Gastroesophageal sphincter (tissue), 4 donors: ENCODE data around the gene NMUR2. TPM values are rescaled to one million over a fixed set of nuclear protein-coding genes. Genes with fewer than 3 reads are reported as not detected.

Experiments
- ATAC-seq: fragments of 150-250 bp; one replicate; pipeline ENCODE4 v1.9.1; 2016; ENCODE audit warnings: mild to moderate bottlenecking, moderate library complexity
- H3K27ac ChIP-seq, 4 donors: fragments of 200-600 bp; sonication (generic) in 3 of 4; 1 replicate in 3 of 4; 2 replicates in 1 of 4; pipeline ENCODE4 v1.5.1; 2016 to 2019
- H3K27me3 ChIP-seq: fragments of 200-600 bp; sonication (generic); one replicate; pipeline ENCODE4 v1.5.1; 2019
- H3K36me3 ChIP-seq, 2 donors: fragments of 200-600 bp; sonication (generic); one replicate each; pipeline ENCODE4 v1.5.1; 2019; ENCODE audit warnings: control low read depth in 1 of 2
- H3K4me1 ChIP-seq, 3 donors: fragments of 200-600 bp; sonication (generic); 1 replicate in 2 of 3; 2 replicates in 1 of 3; pipeline ENCODE4 v1.5.1; 2016 to 2019; ENCODE audit warnings: control low read depth in 2 of 3
- H3K4me3 ChIP-seq, 2 donors: fragments of 200-600 bp; sonication (generic); one replicate each; pipeline ENCODE4 v1.5.1; 2019; ENCODE audit warnings: mild to moderate bottlenecking in 1 of 2, moderate library complexity in 1 of 2
- H3K9me3 ChIP-seq, 3 donors: fragments of 200-600 bp; sonication (generic); one replicate each; pipeline ENCODE4 v1.5.1; 2017 to 2019; ENCODE audit warnings: control low read depth in 2 of 3
- CTCF ChIP-seq, 4 experiments: fragments of 200-600 bp in 2 of 4; fragments of 450-650 bp in 2 of 4; sonication (generic) in 1 of 4; IDR thresholded peaks; one replicate each; pipeline ENCODE4 v1.5.1; 2017 to 2019; ENCODE audit warnings: antibody characterized with exemption in 4 of 4, mild to moderate bottlenecking in 2 of 4, moderate library complexity in 2 of 4
- EP300 ChIP-seq: sonication (generic); formaldehyde crosslinking; IDR thresholded peaks from one replicate; pipeline ENCODE4 v1.6.1; 2017; ENCODE audit warnings: antibody characterized with exemption, mild to moderate bottlenecking
- POLR2A ChIP-seq, 2 donors: fragments of 450-650 bp; IDR thresholded peaks; one replicate each; pipeline ENCODE4 v1.6.1; 2017; ENCODE audit warnings: antibody characterized with exemption in 2 of 2, mild to moderate bottlenecking in 2 of 2, moderate library complexity in 1 of 2
- POLR2AphosphoS5 ChIP-seq: sonication (generic); formaldehyde crosslinking; IDR thresholded peaks from one replicate; pipeline ENCODE4 v1.6.1; 2017; ENCODE audit warnings: antibody characterized with exemption
- WGBS, 2 donors: methylation state at CpG; one replicate each; pipeline ENCODE4 v1.1.5; 2018; ENCODE audit warnings: low coverage in 1 of 2; 5-methylcytosine and 5-hydroxymethylcytosine counted together
- total RNA-seq, 4 donors: library from RNA; depleted of rRNA; stranded (reverse); fragments of >200 nt; gene quantifications; one replicate each; pipeline ENCODE4 v1.1.0, GENCODE V29; 2016

The NMUR2 gene
- total RNA-seq, 4 donors from 2014 or later, result not detected

- Histone ChIP-seq H3K9me3 (no peaks in the 10 kb centered on the region), H3K36me3 (no peaks in the 10 kb centered on the region), H3K27me3 (no peaks in the 10 kb centered on the region), H3K4me1 (no peaks in the 10 kb centered on the region), H3K27ac (no peak overlapping the region), H3K4me3 (no peak overlapping the region)
- no peak for ATAC-seq
- TF ChIP-seq CTCF (IDR thresholded peaks at IDR 0.05) (no peak), EP300 (no peak), POLR2AphosphoS5 (no peak), POLR2A (IDR thresholded peaks at IDR 0.05) (no peak)
These were observed 40.2 kb downstream of the NMUR2 start for GRCh38 chr5:152364899-152365298.

GRCh38 chr5:152364172-152364571, 40.9 kb downstream of the NMUR2 start:
- ATAC-seq, result no peak
- 90% methylated on average over 3 of the region's 4 CpGs; no CpG with 5 or more reads in 1 of the 2 donors for WGBS, 2 donors
- no peaks in the 10 kb centered on the region for H3K9me3 ChIP-seq
- no peak overlapping the region for H3K27ac ChIP-seq
- no peaks in the 10 kb centered on the region for H3K4me1 ChIP-seq
- no peaks in the 10 kb centered on the region for H3K36me3 ChIP-seq
- no peak overlapping the region for H3K4me3 ChIP-seq
- TF ChIP-seq POLR2A (IDR thresholded peaks at IDR 0.05) (no peak), POLR2AphosphoS5 (no peak), EP300 (no peak), CTCF (IDR thresholded peaks at IDR 0.05) (no peak)
- H3K27me3 ChIP-seq, result no peaks in the 10 kb centered on the region

GRCh38 chr5:152358861-152359568, 46.1 kb downstream of the NMUR2 start:
- no peak for ATAC-seq
- Histone ChIP-seq H3K36me3 (no peaks in the 10 kb centered on the region), H3K27ac (no peak overlapping the region), H3K27me3 (no peaks in the 10 kb centered on the region), H3K4me3 (no peak overlapping the region), H3K4me1 (no peaks in the 10 kb centered on the region), H3K9me3 (no peaks in the 10 kb centered on the region)
- TF ChIP-seq POLR2A (IDR thresholded peaks at IDR 0.05) (no peak), POLR2AphosphoS5 (no peak), EP300 (no peak), CTCF (IDR thresholded peaks at IDR 0.05) (no peak)
- 49 to 54% methylated on average over 4 to 7 of the region's 9 CpGs for WGBS, 2 donors

DNA sequence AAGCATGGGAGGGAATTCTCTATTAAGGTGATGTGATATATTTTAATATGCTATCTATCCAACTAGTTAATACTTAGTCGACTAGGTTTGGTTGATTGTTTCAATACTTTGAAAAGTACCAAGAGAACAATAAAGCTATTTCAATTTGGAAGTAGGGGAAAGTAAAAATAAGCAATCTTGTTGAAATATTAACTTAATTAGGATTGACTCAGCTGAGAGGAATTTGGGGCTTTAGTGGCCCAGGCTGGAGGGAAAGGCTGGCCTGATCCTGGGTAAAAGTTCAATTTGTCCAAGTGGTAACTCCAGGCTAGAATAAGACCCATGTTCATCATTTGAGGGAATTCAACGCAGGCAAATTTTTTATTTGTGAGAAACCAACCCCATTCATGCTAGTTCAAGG, 48.6 kb downstream of the NMUR2 start:
- TF ChIP-seq CTCF (IDR thresholded peaks at IDR 0.05) (no peak), POLR2AphosphoS5 (no peak), EP300 (no peak), POLR2A (IDR thresholded peaks at IDR 0.05) (no peak)
- no peak overlapping the region for H3K27ac ChIP-seq
- no peak for ATAC-seq
- no peaks in the 10 kb centered on the region for H3K27me3 ChIP-seq
- H3K36me3 ChIP-seq, result no peaks in the 10 kb centered on the region
- WGBS, 2 donors, result 89 to 100% methylated on average over 2 of the region's 2 CpGs
- no peak overlapping the region for H3K4me3 ChIP-seq
- H3K9me3 ChIP-seq, result no peaks in the 10 kb centered on the region
- H3K4me1 ChIP-seq, result no peaks in the 10 kb centered on the region

DNA sequence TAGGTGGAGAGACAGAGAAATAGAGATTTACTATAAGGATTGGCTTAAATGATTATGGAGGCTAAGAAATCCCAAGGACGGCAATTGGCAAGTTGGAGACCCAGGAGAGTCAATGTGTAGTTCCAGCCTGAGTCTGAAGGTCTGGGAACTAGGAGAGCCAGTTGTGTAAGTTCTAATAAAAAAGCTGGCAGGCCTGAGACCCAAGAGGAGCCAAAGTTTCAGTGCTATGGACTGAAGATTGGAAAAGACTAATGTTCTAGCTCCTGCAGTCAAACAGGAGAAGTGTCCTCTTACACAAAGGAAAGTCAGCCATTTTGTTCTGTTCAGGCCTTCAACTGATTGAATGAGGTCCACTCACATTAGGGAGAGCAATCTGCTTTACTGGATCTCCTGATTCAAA, 50.0 kb downstream of the NMUR2 start:
- H3K27me3 ChIP-seq, result no peaks in the 10 kb centered on the region
- TF ChIP-seq POLR2AphosphoS5 (no peak), CTCF (IDR thresholded peaks at IDR 0.05) (no peak), POLR2A (IDR thresholded peaks at IDR 0.05) (no peak), EP300 (no peak)
- no peak overlapping the region for H3K4me3 ChIP-seq
- no peak overlapping the region for H3K27ac ChIP-seq
- ATAC-seq, result no peak
- no peaks in the 10 kb centered on the region for H3K4me1 ChIP-seq
- no peaks in the 10 kb centered on the region for H3K36me3 ChIP-seq
- H3K9me3 ChIP-seq, result no peaks in the 10 kb centered on the region
- 0 to 88% methylated on average over 1 of the region's 1 CpG for WGBS, 2 donors
